SJCRH30 (cell line): ENCODE results near the gene PRM3. TPM values are rescaled to one million over a fixed set of nuclear protein-coding genes. Genes with fewer than 3 reads are reported as not detected.

ENCODE experiments used
- DNase-seq, 2 experiments: peaks; one replicate each; pipeline ENCODE4 v3.0.0-alpha.2; 2015 to 2020
- H3K27ac ChIP-seq: fragments of 250-450 bp; sonication (Bioruptor Pico); 2 replicates; pipeline ENCODE4 v1.5.1; 2020; ENCODE audit warnings: mild to moderate bottlenecking, moderate library complexity
- H3K27me3 ChIP-seq: fragments of 250-450 bp; sonication (Bioruptor Pico); 2 replicates; pipeline ENCODE4 v1.5.1; 2020; ENCODE audit warnings: mild to moderate bottlenecking, moderate library complexity
- H3K36me3 ChIP-seq: fragments of 250-450 bp; sonication (Bioruptor Pico); 2 replicates; pipeline ENCODE4 v1.5.1; 2020; ENCODE audit warnings: mild to moderate bottlenecking, moderate library complexity
- H3K4me1 ChIP-seq: fragments of 250-450 bp; sonication (Bioruptor Pico); 2 replicates; pipeline ENCODE4 v1.5.1; 2020; ENCODE audit warnings: mild to moderate bottlenecking, moderate library complexity
- H3K4me3 ChIP-seq: fragments of 250-450 bp; sonication (Bioruptor Pico); 2 replicates; pipeline ENCODE4 v1.5.1; 2020; ENCODE audit warnings: mild to moderate bottlenecking, moderate library complexity
- H3K9me3 ChIP-seq: fragments of 250-450 bp; sonication (Bioruptor Pico); replicated peaks from 2 replicates; pipeline ENCODE4 v1.5.1; 2020; ENCODE audit warnings: mild to moderate bottlenecking, moderate library complexity
- total RNA-seq: library from RNA; depleted of rRNA; stranded (reverse); fragments of >200 nt; shearing (Covaris generic); gene quantifications from 2 replicates; pipeline ENCODE4 v1.2.3, GENCODE V29; 2014

The PRM3 gene
- total RNA-seq, 1 experiment from 2014 or later: not detected

- no peaks in the 10 kb centered on the region for H3K36me3 ChIP-seq
- DNase-seq: no peak
- no peak overlapping the region for H3K27ac ChIP-seq
- H3K9me3 ChIP-seq: no peaks in the 10 kb centered on the region
- H3K27me3 ChIP-seq: no peaks in the 10 kb centered on the region
- peaks cover 2% of the 10 kb centered on the region; the same call in 1 of the 2 replicates for H3K4me1 ChIP-seq
- no peak overlapping the region for H3K4me3 ChIP-seq
Measured at GRCh38 chr16:11252482-11252931, 20.9 kb downstream of the PRM3 start.

GRCh38 chr16:11251525-11252481, 21.6 kb downstream of the PRM3 start:
- Histone ChIP-seq H3K4me3 (no peak overlapping the region), H3K4me1 (no peaks in the 10 kb centered on the region), H3K27ac (no peak overlapping the region), H3K9me3 (no peaks in the 10 kb centered on the region), H3K27me3 (no peaks in the 10 kb centered on the region), H3K36me3 (no peaks in the 10 kb centered on the region)
- DNase-seq: no peak

- Histone ChIP-seq H3K4me3 (no peak overlapping the region), H3K4me1 (no peaks in the 10 kb centered on the region), H3K9me3 (no peaks in the 10 kb centered on the region), H3K27ac (no peak overlapping the region), H3K27me3 (no peaks in the 10 kb centered on the region), H3K36me3 (no peaks in the 10 kb centered on the region)
- DNase-seq: no peak
Measured at GRCh38 chr16:11250786-11251524, 22.5 kb downstream of the PRM3 start.

- H3K27ac ChIP-seq: no peak overlapping the region
Measured at GRCh38 chr16:11250091-11250785, 23.2 kb downstream of the PRM3 start.

GRCh38 chr16:11249233-11250061, 24.0 kb downstream of the PRM3 start:
- Histone ChIP-seq H3K27me3 (no peaks in the 10 kb centered on the region), H3K4me1 (no peaks in the 10 kb centered on the region), H3K9me3 (no peaks in the 10 kb centered on the region), H3K4me3 (no peak overlapping the region), H3K27ac (no peak overlapping the region), H3K36me3 (no peaks in the 10 kb centered on the region)
- no peak for DNase-seq

More at GRCh38 chr16:11250091-11250785, 23.2 kb downstream of the PRM3 start:
- Histone ChIP-seq H3K27me3 (no peaks in the 10 kb centered on the region), H3K4me1 (no peaks in the 10 kb centered on the region), H3K4me3 (no peak overlapping the region), H3K9me3 (no peaks in the 10 kb centered on the region), H3K36me3 (no peaks in the 10 kb centered on the region)
- no peak for DNase-seq

- H3K4me3 ChIP-seq: no peak overlapping the region
- H3K4me1 ChIP-seq: no peaks in the 10 kb centered on the region
- no peaks in the 10 kb centered on the region for H3K27me3 ChIP-seq
- H3K27ac ChIP-seq: no peak overlapping the region
- H3K9me3 ChIP-seq: no peaks in the 10 kb centered on the region
- no peak for DNase-seq
- H3K36me3 ChIP-seq: no peaks in the 10 kb centered on the region
Measured at GRCh38 chr16:11248133-11248532, 25.3 kb downstream of the PRM3 start.

- H3K27me3 ChIP-seq: no peaks in the 10 kb centered on the region
- DNase-seq: no peak
Measured at GRCh38 chr16:11245988-11246387, 27.4 kb downstream of the PRM3 start.

GRCh38 chr16:11245222-11245737, 28.1 kb downstream of the PRM3 start:
- no peak for DNase-seq
- H3K9me3 ChIP-seq: no peaks in the 10 kb centered on the region
- H3K36me3 ChIP-seq: no peaks in the 10 kb centered on the region
- H3K27me3 ChIP-seq: no peaks in the 10 kb centered on the region
- no peak overlapping the region for H3K27ac ChIP-seq
- H3K4me1 ChIP-seq: no peaks in the 10 kb centered on the region; the same call in 1 of the 2 replicates
- H3K4me3 ChIP-seq: no peak overlapping the region

More at GRCh38 chr16:11245988-11246387, 27.4 kb downstream of the PRM3 start:
- H3K36me3 ChIP-seq: no peaks in the 10 kb centered on the region
- H3K9me3 ChIP-seq: no peaks in the 10 kb centered on the region
- H3K4me1 ChIP-seq: no peaks in the 10 kb centered on the region; the same call in 1 of the 2 replicates
- H3K4me3 ChIP-seq: no peak overlapping the region
- no peak overlapping the region for H3K27ac ChIP-seq

- H3K27ac ChIP-seq: no peak overlapping the region
- H3K4me3 ChIP-seq: no peak overlapping the region
- no peaks in the 10 kb centered on the region for H3K36me3 ChIP-seq
- DNase-seq: no peak
- no peaks in the 10 kb centered on the region; the same call in 1 of the 2 replicates for H3K4me1 ChIP-seq
- no peaks in the 10 kb centered on the region for H3K27me3 ChIP-seq
- H3K9me3 ChIP-seq: no peaks in the 10 kb centered on the region
Measured at GRCh38 chr16:11242658-11243057, 30.8 kb downstream of the PRM3 start.

- H3K27me3 ChIP-seq: no peaks in the 10 kb centered on the region
- no peaks in the 10 kb centered on the region for H3K9me3 ChIP-seq
- H3K27ac ChIP-seq: no peak overlapping the region
- no peak for DNase-seq
- no peak overlapping the region for H3K4me3 ChIP-seq
- no peaks in the 10 kb centered on the region; the same call in 1 of the 2 replicates for H3K4me1 ChIP-seq
- H3K36me3 ChIP-seq: no peaks in the 10 kb centered on the region
Measured at GRCh38 chr16:11241480-11242204, 31.8 kb downstream of the PRM3 start.

- DNase-seq: peak in 1 of 2 experiments; percentile 34
- Histone ChIP-seq H3K27me3 (no peaks in the 10 kb centered on the region), H3K36me3 (no peaks in the 10 kb centered on the region), H3K4me3 (no peak overlapping the region), H3K27ac (no peak overlapping the region), H3K9me3 (no peaks in the 10 kb centered on the region), H3K4me1 (no peaks in the 10 kb centered on the region; the same call in 1 of the 2 replicates)
Measured at GRCh38 chr16:11240636-11241473, 32.6 kb downstream of the PRM3 start.
